Activated gamma-delta T cell (primary cell): ENCODE measurements around the gene RBM4B.

ENCODE experiments used
- DNase-seq: peaks from one replicate; lab custom pipeline; 2025; lab: John Stamatoyannopoulos, UW

RBM4B gene

DNA sequence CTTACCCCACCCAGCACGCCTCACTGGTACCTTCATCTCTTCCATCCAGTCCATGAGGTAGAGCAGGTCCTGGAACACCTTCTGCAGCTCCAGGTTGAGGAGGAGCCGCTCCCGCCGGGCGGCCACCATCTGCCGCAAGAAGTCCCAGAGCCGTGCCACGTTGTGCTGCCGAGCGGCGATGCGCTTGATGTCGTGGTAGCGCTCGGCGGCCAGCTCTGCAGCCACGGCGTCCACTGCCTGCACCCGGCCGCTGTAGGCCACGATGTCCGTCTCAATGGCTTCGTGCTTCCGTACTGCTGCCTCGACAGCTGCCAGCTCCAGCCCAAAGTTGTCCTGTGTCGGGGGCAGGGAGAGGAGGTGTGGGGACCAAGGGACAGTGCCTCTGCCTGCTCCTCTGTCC lies 29.8 kb upstream of the RBM4B start:
- no peak for DNase-seq

- no peak for DNase-seq
Measured at GRCh38 chr11:66706989-66707388, 29.3 kb upstream of the RBM4B start.

DNA sequence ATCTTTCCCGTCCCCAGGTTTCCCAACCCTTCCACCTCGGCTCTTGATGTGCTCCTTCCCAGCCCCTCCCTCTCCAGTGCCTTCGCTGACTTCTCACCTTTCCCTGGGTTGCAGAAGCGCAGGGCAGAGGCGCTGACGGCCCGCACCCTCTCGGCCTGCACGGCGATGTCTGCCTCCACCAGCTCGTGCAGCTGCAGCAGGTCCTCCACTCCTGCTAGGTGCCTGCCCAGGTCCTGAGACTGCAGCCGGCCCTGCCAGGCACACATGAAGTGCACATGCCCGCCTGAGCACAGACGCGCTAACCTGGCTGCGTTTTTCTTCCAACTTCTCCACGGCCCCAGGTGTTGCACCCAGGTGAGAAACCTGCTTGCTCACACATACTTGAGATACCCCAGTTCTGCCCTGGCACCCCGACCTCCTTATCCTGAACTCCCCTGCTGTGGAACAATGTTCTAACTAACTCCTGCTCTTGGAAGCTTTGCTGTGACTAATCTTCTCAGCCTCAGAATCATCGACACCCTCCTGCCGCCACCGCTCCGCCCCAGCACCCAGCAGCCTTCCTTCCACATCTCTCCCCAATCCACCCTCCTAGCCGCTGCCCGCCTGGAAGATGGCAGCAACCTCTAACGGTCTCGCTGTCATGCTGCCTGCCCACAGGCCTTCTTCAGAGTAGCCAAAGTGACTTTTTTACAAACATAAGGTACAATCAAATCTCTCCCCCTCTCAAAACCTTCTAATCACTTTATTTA lies 28.1 kb upstream of the RBM4B start:
- no peak for DNase-seq

GRCh38 chr11:66704659-66705360 lies 27.1 kb upstream of the RBM4B start:
- DNase-seq = no peak

GRCh38 chr11:66701432-66702240 lies 23.9 kb upstream of the RBM4B start:
- DNase-seq = no peak

DNA sequence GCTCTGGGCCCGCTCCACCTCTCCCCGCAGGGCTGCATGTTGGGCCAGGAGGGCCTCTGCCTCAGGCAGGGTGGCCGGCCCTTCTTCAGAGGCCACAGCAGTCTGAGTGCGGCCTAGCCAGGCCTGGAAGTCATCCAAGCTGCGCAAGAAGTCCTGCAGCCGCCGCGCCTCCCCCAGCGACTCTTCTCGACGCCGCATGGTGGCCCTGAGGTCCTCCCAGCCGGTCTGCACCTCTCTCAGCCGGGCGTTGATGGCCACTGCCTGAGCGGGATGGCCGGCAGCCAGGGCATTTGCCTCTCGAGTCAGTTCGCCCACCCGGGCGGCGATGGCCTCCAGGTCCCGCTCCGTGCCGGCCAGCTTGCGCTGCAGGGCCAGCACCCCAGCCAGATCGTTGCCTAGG lies 23.1 kb upstream of the RBM4B start:
- DNase-seq = no peak

DNA sequence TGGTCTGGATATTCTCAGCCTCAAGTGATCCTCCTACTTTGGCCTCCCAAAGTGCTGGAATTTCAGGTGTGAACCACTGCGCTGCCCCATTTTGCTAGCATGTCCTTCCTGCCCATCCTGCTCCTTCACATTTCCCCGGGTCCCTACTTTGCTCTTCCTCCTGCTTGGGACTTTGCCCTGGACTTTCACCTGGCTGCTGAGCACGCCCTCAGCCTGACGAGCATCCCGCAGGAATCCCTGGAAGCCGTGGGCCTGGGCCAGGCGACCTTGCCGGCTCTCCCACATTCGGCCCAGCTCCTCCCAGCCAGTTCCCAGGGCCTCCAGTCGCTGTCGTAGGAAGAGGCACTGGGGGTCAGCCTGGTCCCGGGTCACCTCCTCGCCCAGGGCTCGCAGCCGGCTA lies 22.6 kb upstream of the RBM4B start:
- DNase-seq = no peak

DNA sequence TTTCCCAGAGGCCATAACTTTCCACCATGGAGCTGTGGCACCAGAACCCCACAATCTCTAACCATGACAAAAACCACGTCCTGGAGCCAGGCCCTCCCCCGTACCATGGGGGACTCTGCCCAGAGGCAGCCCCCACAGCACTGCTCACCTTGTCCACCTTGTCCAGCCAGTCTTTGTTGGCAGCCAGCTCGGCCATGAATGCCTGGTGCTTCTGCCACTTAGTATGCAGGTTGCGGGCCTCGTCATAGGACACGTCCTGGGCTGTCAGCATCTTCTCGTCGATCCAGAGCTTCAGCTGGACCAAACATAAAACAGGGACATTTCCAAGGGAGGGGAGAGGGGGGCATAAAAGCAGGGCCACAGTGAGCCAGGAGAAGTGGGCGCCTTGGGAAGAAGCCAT lies 20.8 kb upstream of the RBM4B start:
- DNase-seq = no peak

DNA sequence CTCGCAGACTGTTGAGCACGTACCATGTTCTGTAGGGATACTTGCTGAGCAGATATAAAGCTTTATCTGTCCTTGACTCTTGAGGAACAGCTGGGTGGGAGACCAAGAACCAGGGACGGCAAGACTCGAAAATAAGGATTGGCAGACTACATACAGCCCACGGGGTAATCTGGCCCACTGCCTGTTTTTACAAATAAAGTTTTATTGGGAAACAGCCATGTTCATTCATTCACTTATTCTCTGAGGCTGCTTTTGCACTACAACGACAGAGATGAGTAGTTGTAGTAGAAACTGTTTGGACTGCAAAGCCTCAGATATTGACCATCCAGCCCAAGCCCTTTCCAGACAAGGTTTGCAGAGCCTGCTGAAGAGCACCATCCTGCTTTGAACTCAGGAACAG lies 20.3 kb upstream of the RBM4B start:
- DNase-seq = no peak

DNA sequence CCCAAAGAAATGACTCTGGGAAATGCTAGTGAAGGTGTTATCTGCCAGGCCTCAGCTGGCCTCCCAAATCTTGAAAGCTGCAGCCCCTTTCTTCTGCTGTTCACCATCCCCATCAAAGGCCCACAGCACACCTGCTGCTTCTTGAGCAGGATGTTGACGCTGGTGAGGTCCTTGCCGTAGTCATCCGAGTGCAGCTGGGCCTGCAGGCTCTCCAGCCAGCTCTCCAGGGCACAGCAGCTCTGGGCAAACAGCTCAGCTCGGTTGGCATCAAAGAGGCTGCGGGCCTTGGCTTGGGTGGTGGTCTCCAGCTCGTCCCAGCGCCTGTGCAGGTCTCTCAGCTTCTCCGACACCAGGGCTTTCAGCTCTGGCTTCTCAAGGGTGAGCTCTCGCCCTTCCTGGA lies 18.5 kb upstream of the RBM4B start:
- DNase-seq = no peak

GRCh38 chr11:66694732-66695207 lies 17.1 kb upstream of the RBM4B start:
- DNase-seq = no peak

DNA sequence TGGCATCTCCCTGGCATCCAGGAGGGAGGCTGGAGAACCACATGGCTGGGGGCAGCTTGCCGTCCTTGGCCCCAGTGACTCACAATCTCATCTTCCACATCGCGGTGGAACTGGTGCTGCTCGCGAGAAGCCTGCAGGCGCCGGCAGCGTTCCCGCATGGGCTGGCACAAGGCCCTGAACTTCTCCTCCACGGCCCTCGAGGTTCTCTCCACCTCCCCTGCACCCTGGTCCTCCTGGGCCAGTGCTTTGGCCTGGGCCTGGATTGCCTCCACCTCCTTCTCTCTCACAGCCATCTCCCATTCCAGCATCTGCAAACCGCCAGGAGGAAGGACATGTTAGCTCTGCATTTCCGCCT lies 16.3 kb upstream of the RBM4B start:
- no peak for DNase-seq

DNA sequence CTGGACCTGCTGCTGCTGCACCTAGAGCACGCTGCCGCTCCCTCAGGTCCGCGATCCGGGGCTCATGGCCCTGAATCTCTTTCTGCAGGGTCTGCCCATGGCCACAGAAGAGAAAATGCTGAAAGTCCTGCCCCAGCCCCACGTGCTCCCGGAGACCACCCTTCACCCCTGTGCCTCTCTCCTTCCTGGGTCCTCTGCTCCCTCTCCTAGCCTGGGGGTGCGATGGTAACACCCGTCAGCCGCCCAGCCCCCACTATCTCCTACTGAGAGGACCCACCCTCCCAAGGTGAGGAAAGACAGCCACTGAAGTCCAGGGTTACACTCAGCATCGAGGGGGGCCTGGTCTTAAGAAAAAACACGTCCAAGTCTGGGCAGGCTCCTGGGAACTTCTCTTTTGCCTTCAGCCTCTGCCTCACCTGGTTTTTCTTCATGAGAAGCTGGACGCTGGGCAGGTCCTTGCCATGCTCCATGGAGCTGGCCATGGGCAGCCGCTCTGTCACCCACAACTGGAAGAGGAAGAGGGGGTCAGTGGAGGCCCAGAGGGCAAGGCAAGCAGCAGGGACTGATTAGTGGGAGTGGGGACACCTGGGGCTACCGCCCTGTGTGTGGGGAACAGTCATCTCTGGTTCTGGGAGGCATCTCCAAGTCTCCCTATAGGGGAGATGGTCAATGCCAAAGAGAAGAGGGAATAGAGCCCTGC lies 15.8 kb upstream of the RBM4B start:
- no peak for DNase-seq

- no peak for DNase-seq
Measured at GRCh38 chr11:66692871-66693331, 15.2 kb upstream of the RBM4B start.

DNA sequence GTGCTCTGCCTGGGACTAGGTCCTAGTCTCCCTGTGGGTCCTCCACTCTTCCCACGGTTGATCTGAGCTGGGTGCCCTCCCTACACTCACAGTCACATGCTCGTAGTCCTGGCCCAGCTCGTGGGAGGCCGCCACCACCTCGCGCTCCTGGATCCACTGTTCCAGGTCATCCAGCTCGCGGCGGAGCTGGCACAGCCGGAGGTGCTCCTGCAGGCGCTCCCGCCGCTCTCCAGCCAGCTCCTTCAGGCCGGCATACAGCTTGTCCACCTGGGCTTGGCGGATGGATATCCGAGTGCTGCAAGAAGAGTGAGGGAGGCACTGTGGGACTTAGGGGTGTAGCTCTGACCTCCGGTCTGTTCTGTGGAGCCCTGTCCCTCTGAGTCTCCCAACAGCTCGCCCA lies 14.8 kb upstream of the RBM4B start:
- DNase-seq = no peak

- no peak for DNase-seq
Measured at GRCh38 chr11:66691311-66691980, 13.8 kb upstream of the RBM4B start.

DNA sequence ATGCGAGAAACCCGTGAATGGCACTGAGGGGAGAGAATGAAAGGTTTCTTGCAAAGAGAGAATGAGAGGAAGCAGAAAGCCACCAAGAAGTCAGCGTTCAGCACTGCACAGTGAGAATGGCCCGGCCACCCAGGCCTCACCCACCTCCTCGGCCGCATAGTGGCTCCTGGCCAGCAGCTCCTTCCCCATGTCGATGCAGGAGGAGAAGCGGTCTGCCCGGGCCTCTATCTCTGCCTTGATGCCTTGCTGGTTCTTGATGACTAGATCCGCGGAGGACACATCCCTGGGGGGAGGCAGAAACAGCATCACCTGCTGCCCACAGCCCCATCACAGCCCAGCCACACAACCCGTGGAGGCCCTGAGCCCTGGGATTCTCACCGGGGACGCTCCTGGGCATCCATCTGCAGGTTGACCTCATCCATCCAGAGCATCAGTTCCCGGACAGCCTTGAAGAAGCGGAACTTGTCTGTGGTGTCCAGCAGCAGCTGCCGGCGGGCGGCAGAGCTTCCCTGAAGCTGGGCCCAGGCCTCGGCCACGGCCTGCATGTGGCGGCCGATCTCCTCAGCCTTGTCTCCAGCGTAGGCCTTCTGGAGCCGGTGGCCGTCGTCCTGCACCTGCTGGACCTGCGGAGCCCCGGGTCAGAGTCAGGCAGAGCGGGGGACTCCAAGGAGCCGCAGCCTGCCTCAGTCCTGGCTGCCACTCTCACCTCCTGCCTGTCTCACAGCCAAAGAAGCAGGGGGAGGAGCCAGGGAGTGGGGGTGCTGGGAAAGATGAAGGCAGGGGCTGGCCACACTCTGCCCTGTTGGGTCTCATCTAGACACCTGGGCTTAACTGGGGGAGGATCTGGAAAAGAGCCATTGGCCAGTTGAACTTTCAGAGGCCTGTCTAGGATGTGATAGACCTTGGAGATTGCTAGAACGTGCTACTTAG lies 12.2 kb upstream of the RBM4B start:
- no peak for DNase-seq

DNA sequence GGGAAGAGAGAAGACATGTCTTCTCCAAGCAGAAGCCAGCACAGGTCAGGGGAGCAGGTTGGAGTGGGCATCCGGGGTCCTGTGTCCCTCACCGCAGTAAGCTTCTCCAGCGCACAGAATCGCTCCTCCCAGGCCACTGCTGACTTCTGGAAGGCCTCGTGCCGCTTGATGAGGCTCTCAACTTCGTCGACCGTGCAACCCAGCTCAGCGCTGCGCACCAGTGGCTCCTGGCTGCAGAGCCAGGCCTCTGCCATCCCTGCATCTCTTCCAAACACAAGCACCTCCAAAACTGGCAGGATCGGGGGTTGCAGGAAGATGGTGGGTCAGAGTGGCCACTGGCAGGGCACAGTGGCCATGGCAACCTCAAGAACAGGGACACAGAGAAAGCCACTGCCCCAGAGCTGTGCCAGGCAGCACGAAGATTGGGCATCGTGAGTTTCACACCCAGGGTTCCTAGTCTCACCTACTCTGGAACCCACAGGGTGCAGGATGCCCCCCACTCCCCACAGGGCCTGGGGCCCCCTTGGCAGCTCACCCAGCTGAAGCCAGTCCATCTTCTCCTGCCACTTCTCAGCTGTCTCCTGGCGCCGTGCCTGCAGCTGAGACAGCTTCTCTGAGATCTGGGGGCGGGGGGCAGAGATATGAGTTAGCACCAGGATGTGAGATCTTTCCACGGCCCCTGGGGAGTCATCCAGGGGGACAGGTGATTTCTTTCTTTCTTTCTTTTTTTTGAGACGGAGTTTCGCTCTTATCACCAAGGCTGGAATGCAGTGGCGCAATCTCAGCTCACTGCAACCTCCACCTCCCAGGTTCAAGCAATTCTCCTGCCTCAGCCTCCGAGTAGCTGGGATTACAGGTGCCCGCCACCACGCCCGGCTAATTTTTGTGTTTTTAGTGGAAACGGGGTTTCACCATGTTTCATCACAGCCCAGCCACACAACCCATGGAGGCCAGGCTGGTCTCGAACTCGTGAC lies 11.2 kb upstream of the RBM4B start:
- DNase-seq = no peak

- DNase-seq = no peak
Measured at GRCh38 chr11:66687831-66688281, 10.2 kb upstream of the RBM4B start.
